ENCODE measurements around the gene LTO1.

DNA sequence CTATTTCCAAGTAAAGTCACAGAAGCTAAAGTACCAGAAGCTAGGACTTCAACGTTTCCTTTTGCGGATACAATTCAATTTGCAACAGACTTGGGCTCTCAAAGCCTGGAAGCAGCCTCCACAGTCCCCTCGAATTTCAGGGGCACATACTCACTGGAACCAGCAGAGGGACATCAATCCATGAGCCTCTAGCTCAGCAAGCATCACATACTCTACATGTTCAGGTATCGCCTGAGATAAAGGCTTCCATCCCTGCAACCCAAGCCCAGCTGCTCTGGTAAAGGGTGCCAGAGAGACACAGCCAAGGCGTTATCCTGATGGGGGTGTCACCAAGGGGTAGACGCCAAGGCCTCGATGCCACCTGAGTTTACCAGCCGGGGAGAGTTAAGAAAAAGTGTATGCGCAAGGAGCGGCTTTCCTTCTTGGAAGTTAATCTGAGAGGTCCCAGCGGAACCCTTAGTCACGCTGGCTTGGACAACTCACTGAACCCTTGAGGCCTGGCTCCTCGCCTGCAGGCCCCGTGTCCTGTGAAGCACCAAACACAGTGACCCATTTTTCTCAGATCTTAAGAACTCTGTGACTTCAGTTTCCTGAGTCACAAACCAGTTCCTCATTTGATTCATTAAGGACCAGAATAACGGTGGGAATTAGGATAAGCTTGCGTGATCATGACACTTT is 13.0 kb downstream of the LTO1 start:
- TF ChIP-seq, protein P1, sequence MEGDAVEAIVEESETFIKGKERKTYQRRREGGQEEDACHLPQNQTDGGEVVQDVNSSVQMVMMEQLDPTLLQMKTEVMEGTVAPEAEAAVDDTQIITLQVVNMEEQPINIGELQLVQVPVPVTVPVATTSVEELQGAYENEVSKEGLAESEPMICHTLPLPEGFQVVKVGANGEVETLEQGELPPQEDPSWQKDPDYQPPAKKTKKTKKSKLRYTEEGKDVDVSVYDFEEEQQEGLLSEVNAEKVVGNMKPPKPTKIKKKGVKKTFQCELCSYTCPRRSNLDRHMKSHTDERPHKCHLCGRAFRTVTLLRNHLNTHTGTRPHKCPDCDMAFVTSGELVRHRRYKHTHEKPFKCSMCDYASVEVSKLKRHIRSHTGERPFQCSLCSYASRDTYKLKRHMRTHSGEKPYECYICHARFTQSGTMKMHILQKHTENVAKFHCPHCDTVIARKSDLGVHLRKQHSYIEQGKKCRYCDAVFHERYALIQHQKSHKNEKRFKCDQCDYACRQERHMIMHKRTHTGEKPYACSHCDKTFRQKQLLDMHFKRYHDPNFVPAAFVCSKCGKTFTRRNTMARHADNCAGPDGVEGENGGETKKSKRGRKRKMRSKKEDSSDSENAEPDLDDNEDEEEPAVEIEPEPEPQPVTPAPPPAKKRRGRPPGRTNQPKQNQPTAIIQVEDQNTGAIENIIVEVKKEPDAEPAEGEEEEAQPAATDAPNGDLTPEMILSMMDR (IDR thresholded peaks at IDR 0.05), result no peak
- no peak for TF ChIP-seq CBX2 (IDR thresholded peaks at IDR 0.05; ENCODE audit: borderline replicate concordance, low read depth)

Measured in A549 (cell line).